Raji (cell line): ENCODE measurements around the gene MECP2.
A peak's percentile ranks its signal among the peaks of the same experiment; 100 is the strongest.

ENCODE experiments used
- POLR2A ChIP-seq: IDR thresholded peaks from 2 replicates; pipeline ENCODE4 v1.6.1; 2011; ENCODE audit warnings: low read depth, low read length, control low read depth; ENCODE audit not compliant: insufficient read depth

The MECP2 gene

GRCh38 chrX:154020536-154021115 lies 76.9 kb downstream of the MECP2 start:
- no peak for TF ChIP-seq POLR2A

- TF ChIP-seq POLR2A: peak; percentile 46
These were observed 77.6 kb downstream of the MECP2 start, which contains the start of gene IRAK1 for GRCh38 chrX:154019633-154020528. IRAK1 (minus strand) TSS chrX:154019902; CDS start chrX:154019812, 90 bp downstream.

GRCh38 chrX:154019061-154019621 lies 78.4 kb downstream of the MECP2 start:
- peak; percentile 17 for TF ChIP-seq POLR2A

- TF ChIP-seq POLR2A: no peak
These were observed 78.9 kb downstream of the MECP2 start for GRCh38 chrX:154018518-154019060.

GRCh38 chrX:154017766-154018517 lies 79.6 kb downstream of the MECP2 start:
- TF ChIP-seq POLR2A: no peak

GRCh38 chrX:154016366-154017076 lies 81.0 kb downstream of the MECP2 start:
- no peak for TF ChIP-seq POLR2A

GRCh38 chrX:154015581-154016264 lies 81.8 kb downstream of the MECP2 start:
- TF ChIP-seq POLR2A: no peak

- TF ChIP-seq POLR2A: no peak
These were observed 82.8 kb downstream of the MECP2 start for GRCh38 chrX:154014429-154015380.

- TF ChIP-seq POLR2A: no peak
These were observed 83.7 kb downstream of the MECP2 start for GRCh38 chrX:154013614-154014360.

GRCh38 chrX:154013001-154013421 lies 84.5 kb downstream of the MECP2 start:
- no peak for TF ChIP-seq POLR2A

GRCh38 chrX:154012336-154012991 lies 85.1 kb downstream of the MECP2 start:
- no peak for TF ChIP-seq POLR2A
